HepG2 (cell line): ENCODE data around the gene CBX5. TPM values are rescaled to one million over a fixed set of nuclear protein-coding genes. Genes with fewer than 3 reads are reported as not detected.
A peak's percentile ranks its signal among the peaks of the same experiment; 100 is the strongest.

ENCODE experiments used
- CBFB ChIP-seq: sonication (generic); formaldehyde crosslinking; IDR thresholded peaks from 2 replicates; pipeline ENCODE4 v1.4.0; 2020; ENCODE audit warnings: missing genetic modification reagents
- KDM3A ChIP-seq: IDR thresholded peaks from 2 replicates; pipeline ENCODE4 v1.6.1; 2018; ENCODE audit warnings: low read depth, missing compliant biosample characterization
- MATR3 ChIP-seq: sonication (generic); formaldehyde crosslinking; IDR thresholded peaks from 2 replicates; pipeline ENCODE4 v1.4.0; 2020; ENCODE audit warnings: missing genetic modification reagents
- NPAS2 ChIP-seq: sonication (generic); formaldehyde crosslinking; IDR thresholded peaks from 2 replicates; pipeline ENCODE4 v1.8.0; 2022; ENCODE audit warnings: mild to moderate bottlenecking, missing genetic modification reagents, borderline replicate concordance
- RARA ChIP-seq: IDR thresholded peaks from 2 replicates; pipeline ENCODE4 v1.6.1; 2016; ENCODE audit warnings: missing genetic modification reagents, missing compliant biosample characterization
- RARG ChIP-seq: sonication (generic); formaldehyde crosslinking; IDR thresholded peaks from 2 replicates; pipeline ENCODE4 v1.4.0; 2020; ENCODE audit warnings: low read depth, mild to moderate bottlenecking, missing genetic modification reagents
- REXO4 ChIP-seq: sonication (generic); formaldehyde crosslinking; IDR thresholded peaks from 2 replicates; pipeline ENCODE4 v1.8.0; 2022; ENCODE audit warnings: missing genetic modification reagents, mild to moderate bottlenecking, borderline replicate concordance
- RNF2 ChIP-seq: fragments of 450-650 bp; conservative IDR thresholded peaks from 2 replicates; pipeline ENCODE4 v1.6.1; 2016; ENCODE audit warnings: low read depth
- SOX13 ChIP-seq, 3 experiments: fragments of 450-650 bp in 1 of 3; sonication (generic) in 1 of 3; formaldehyde crosslinking in 1 of 3; IDR thresholded peaks in 2 of 3; conservative IDR thresholded peaks in 1 of 3; 2 replicates each; pipeline versions ENCODE4 v1.5.0 to v1.6.1; 2016 to 2020; ENCODE audit warnings: antibody characterized with exemption in 1 of 3, mild to moderate bottlenecking in 1 of 3, missing compliant biosample characterization in 1 of 3, missing genetic modification reagents in 1 of 3, moderate library complexity in 1 of 3
- TCF12 ChIP-seq, 2 experiments: fragments of 450-650 bp in 1 of 2; sonication (generic) in 1 of 2; formaldehyde crosslinking in 1 of 2; IDR thresholded peaks; 2 replicates each; pipeline versions ENCODE4 v1.6.1 to v1.8.0; 2017 to 2022; ENCODE audit warnings: antibody characterized with exemption in 1 of 2, mild to moderate bottlenecking in 1 of 2, missing genetic modification reagents in 1 of 2, moderate library complexity in 1 of 2
- ZKSCAN1 ChIP-seq: fragments of 150-350 bp; IDR thresholded peaks from 2 replicates; pipeline ENCODE4 v1.6.1; 2014; ENCODE audit warnings: low read length
- ZNF230 ChIP-seq: sonication (generic); formaldehyde crosslinking; IDR thresholded peaks from 2 replicates; pipeline ENCODE4 v1.4.0; 2020; ENCODE audit warnings: mild to moderate bottlenecking, missing genetic modification reagents
- ZNF629 ChIP-seq: sonication (generic); formaldehyde crosslinking; conservative IDR thresholded peaks from 2 replicates; pipeline ENCODE4 v1.5.0; 2020; ENCODE audit warnings: missing genetic modification reagents
- ZSCAN21 ChIP-seq: sonication (generic); formaldehyde crosslinking; IDR thresholded peaks from 2 replicates; pipeline ENCODE4 v1.8.0; 2022; ENCODE audit warnings: mild to moderate bottlenecking, missing genetic modification reagents, moderate library complexity, borderline replicate concordance
- ZSCAN30 ChIP-seq: sonication (generic); formaldehyde crosslinking; IDR thresholded peaks from 2 replicates; pipeline ENCODE4 v1.5.0; 2020; ENCODE audit warnings: mild to moderate bottlenecking, missing genetic modification reagents
- polyA plus RNA-seq, 8 experiments: library from polyadenylated mRNA; depleted of rRNA in 3 of 8; stranded (reverse) in 7 of 8; unstranded in 1 of 8; fragments of >200 nt; fragmentation: Illumina TruSeq in 4 of 8; extraction: Trizol in 4 of 8; gene quantifications; 2 replicates each; pipeline versions ENCODE4 v1.2.1 to v1.2.3, GENCODE V29; 2011 to 2016; ENCODE audit warnings: low read depth in 4 of 8, missing spikeins in 1 of 8, mixed read lengths in 1 of 8; ENCODE audit not compliant: insufficient read depth in 1 of 8
- total RNA-seq, 5 experiments: library from RNA; depleted of rRNA; stranded (reverse); fragments of >200 nt; fragmentation: Illumina TruSeq; extraction: Trizol; gene quantifications; 2 replicates each; pipeline ENCODE4 v1.2.3, GENCODE V29; 2016; ENCODE audit warnings: low read depth in 1 of 5
- TF ChIP-seq, protein P1 (sequence below): fragments of 450-650 bp; IDR thresholded peaks from 2 replicates; pipeline ENCODE4 v1.6.1; 2016
- TF ChIP-seq, protein P2 (sequence below): sonication (generic); formaldehyde crosslinking; IDR thresholded peaks from 2 replicates; pipeline ENCODE4 v1.4.0; 2020; ENCODE audit warnings: missing genetic modification reagents
- TF ChIP-seq, protein P3 (sequence below): sonication (generic); formaldehyde crosslinking; IDR thresholded peaks from 2 replicates; pipeline ENCODE4 v1.5.0; 2020; ENCODE audit warnings: mild to moderate bottlenecking, missing genetic modification reagents, borderline replicate concordance

CBX5 gene
- total and polyA plus RNA-seq, 2 of the 13 experiments (the other 11 are each of a cell fraction or from before 2014, with no cell fraction given) = 16.0 to 22.2 TPM

DNA sequence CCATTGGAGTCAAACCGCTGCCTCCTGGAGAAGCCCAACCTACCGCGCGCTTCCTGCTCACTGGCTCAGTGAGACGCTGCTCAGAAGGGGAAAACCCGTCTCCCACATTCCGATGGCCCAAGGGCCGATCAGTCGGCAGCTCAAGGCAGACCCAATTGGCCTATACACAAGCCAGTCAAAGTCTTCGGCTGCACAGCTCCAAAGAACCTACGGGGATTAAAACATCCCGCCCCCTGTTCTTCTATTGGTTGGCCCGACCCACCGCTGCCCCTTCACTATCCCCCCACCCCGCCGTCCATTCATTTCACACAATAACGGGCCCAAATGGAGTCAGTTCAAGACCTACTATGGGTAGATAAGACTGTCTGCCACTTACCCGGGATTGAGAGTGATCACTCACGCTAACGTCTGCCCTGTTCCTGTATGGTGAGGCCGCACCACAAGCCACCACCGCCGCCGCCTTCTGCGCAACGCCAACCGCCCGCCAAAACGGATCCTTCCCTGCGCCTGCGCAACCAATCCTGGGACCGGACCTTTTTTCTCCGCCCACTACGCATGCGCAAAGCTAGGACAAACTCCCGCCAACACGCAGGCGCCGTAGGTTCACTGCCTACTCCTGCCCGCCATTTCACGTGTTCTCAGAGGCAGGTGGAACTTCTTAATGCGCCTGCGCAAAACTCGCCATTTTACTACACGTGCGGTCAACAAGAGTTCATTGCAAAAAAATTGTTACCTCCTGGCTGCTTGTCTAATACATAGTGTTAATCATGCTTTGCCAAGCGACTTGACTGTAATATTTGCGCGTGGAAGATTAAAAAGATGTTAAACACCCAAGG lies at the start of gene CBX5 (continued):
- TF ChIP-seq ZNF230 (CRISPR knock-in tag) (no peak), REXO4 (CRISPR knock-in tag) (no peak), RARG (CRISPR knock-in tag) (no peak), KDM3A (CRISPR knock-in tag) (no peak), ZSCAN30 (no peak), NPAS2 (CRISPR knock-in tag) (no peak), MATR3 (CRISPR knock-in tag) (no peak), SOX13 (IDR thresholded peaks at IDR 0.05) (no peak), SOX13 (CRISPR knock-in tag; conservative IDR thresholded peaks at IDR 0.05 in 1 of 2, IDR thresholded peaks at IDR 0.05 in 1 of 2) (peak in 1 of 2 experiments; percentile 32; a peak in 1 of 4 replicates), RNF2 (peak; percentile 89), TCF12 (IDR thresholded peaks at IDR 0.05) (no peak), TCF12 (CRISPR knock-in tag; IDR thresholded peaks at IDR 0.05) (no peak), ZSCAN21 (no peak), RARA (CRISPR knock-in tag) (peak; percentile 49; the same call in 1 of the 2 replicates), ZKSCAN1 (no peak), ZNF629 (CRISPR knock-in tag) (no peak), CBFB (CRISPR knock-in tag) (no peak; the same call in 1 of the 2 replicates)
- TF ChIP-seq, protein P1, sequence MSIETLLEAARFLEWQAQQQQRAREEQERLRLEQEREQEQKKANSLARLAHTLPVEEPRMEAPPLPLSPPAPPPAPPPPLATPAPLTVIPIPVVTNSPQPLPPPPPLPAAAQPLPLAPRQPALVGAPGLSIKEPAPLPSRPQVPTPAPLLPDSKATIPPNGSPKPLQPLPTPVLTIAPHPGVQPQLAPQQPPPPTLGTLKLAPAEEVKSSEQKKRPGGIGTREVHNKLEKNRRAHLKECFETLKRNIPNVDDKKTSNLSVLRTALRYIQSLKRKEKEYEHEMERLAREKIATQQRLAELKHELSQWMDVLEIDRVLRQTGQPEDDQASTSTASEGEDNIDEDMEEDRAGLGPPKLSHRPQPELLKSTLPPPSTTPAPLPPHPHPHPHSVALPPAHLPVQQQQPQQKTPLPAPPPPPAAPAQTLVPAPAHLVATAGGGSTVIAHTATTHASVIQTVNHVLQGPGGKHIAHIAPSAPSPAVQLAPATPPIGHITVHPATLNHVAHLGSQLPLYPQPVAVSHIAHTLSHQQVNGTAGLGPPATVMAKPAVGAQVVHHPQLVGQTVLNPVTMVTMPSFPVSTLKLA = peak; percentile 91
- TF ChIP-seq, protein P2, sequence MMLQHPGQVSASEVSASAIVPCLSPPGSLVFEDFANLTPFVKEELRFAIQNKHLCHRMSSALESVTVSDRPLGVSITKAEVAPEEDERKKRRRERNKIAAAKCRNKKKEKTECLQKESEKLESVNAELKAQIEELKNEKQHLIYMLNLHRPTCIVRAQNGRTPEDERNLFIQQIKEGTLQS = no peak
- TF ChIP-seq, protein P3, sequence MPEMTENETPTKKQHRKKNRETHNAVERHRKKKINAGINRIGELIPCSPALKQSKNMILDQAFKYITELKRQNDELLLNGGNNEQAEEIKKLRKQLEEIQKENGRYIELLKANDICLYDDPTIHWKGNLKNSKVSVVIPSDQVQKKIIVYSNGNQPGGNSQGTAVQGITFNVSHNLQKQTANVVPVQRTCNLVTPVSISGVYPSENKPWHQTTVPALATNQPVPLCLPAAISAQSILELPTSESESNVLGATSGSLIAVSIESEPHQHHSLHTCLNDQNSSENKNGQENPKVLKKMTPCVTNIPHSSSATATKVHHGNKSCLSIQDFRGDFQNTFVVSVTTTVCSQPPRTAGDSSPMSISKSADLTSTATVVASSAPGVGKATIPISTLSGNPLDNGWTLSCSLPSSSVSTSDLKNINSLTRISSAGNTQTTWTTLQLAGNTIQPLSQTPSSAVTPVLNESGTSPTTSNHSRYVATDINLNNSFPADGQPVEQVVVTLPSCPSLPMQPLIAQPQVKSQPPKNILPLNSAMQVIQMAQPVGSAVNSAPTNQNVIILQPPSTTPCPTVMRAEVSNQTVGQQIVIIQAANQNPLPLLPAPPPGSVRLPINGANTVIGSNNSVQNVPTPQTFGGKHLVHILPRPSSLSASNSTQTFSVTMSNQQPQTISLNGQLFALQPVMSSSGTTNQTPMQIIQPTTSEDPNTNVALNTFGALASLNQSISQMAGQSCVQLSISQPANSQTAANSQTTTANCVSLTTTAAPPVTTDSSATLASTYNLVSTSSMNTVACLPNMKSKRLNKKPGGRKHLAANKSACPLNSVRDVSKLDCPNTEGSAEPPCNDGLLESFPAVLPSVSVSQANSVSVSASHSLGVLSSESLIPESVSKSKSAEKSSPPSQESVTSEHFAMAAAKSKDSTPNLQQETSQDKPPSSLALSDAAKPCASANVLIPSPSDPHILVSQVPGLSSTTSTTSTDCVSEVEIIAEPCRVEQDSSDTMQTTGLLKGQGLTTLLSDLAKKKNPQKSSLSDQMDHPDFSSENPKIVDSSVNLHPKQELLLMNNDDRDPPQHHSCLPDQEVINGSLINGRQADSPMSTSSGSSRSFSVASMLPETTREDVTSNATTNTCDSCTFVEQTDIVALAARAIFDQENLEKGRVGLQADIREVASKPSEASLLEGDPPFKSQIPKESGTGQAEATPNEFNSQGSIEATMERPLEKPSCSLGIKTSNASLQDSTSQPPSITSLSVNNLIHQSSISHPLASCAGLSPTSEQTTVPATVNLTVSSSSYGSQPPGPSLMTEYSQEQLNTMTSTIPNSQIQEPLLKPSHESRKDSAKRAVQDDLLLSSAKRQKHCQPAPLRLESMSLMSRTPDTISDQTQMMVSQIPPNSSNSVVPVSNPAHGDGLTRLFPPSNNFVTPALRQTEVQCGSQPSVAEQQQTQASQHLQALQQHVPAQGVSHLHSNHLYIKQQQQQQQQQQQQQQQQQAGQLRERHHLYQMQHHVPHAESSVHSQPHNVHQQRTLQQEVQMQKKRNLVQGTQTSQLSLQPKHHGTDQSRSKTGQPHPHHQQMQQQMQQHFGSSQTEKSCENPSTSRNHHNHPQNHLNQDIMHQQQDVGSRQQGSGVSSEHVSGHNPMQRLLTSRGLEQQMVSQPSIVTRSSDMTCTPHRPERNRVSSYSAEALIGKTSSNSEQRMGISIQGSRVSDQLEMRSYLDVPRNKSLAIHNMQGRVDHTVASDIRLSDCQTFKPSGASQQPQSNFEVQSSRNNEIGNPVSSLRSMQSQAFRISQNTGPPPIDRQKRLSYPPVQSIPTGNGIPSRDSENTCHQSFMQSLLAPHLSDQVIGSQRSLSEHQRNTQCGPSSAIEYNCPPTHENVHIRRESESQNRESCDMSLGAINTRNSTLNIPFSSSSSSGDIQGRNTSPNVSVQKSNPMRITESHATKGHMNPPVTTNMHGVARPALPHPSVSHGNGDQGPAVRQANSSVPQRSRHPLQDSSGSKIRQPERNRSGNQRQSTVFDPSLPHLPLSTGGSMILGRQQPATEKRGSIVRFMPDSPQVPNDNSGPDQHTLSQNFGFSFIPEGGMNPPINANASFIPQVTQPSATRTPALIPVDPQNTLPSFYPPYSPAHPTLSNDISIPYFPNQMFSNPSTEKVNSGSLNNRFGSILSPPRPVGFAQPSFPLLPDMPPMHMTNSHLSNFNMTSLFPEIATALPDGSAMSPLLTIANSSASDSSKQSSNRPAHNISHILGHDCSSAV (CRISPR knock-in tag) = 0 out of 2 replicates have a peak, but pooled peaks have one; percentile 60
